D721Med (cell line): ENCODE data around the gene FCER2.

Source experiments
- DNase-seq: peaks from one replicate; pipeline ENCODE4 v3.0.0; 2011; ENCODE audit warnings: low spot score; ENCODE audit not compliant: insufficient read length
- FAIRE-seq: peaks from 2 replicates; lab custom pipeline; 2011; peaks lifted over from hg19 to GRCh38; lab: Jason Lieb, UNC
- TF ChIP-seq, protein P1 (sequence below): IDR thresholded peaks from 2 replicates; pipeline ENCODE4 v1.5.1; 2012; ENCODE audit warnings: mild to moderate bottlenecking, control low read depth; ENCODE audit not compliant: insufficient read depth; ENCODE audit errors: missing control alignments

FCER2 gene

GRCh38 chr19:7703332-7703731 is 1.4 kb upstream of the FCER2 start:
- DNase-seq (no peak), FAIRE-seq (no peak)
- TF ChIP-seq, protein P1, sequence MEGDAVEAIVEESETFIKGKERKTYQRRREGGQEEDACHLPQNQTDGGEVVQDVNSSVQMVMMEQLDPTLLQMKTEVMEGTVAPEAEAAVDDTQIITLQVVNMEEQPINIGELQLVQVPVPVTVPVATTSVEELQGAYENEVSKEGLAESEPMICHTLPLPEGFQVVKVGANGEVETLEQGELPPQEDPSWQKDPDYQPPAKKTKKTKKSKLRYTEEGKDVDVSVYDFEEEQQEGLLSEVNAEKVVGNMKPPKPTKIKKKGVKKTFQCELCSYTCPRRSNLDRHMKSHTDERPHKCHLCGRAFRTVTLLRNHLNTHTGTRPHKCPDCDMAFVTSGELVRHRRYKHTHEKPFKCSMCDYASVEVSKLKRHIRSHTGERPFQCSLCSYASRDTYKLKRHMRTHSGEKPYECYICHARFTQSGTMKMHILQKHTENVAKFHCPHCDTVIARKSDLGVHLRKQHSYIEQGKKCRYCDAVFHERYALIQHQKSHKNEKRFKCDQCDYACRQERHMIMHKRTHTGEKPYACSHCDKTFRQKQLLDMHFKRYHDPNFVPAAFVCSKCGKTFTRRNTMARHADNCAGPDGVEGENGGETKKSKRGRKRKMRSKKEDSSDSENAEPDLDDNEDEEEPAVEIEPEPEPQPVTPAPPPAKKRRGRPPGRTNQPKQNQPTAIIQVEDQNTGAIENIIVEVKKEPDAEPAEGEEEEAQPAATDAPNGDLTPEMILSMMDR: no peak

GRCh38 chr19:7701049-7701653 is 780 bp downstream of the FCER2 start:
- DNase-seq (no peak), FAIRE-seq (no peak)
- TF ChIP-seq, protein P1: no peak

- TF ChIP-seq, protein P1: no peak
- DNase-seq: no peak
- FAIRE-seq: no peak
Observed at GRCh38 chr19:7699417-7700401, 2.2 kb downstream of the FCER2 start.

GRCh38 chr19:7699003-7699402 is 2.9 kb downstream of the FCER2 start:
- TF ChIP-seq, protein P1: no peak
- FAIRE-seq (no peak), DNase-seq (no peak)

GRCh38 chr19:7698583-7698982 is 3.3 kb downstream of the FCER2 start:
- DNase-seq (no peak), FAIRE-seq (no peak)
- TF ChIP-seq, protein P1: no peak

GRCh38 chr19:7697721-7698287 is 4.1 kb downstream of the FCER2 start:
- no peak for DNase-seq
- TF ChIP-seq, protein P1: no peak
- FAIRE-seq: no peak
